ENCODE data around the gene ENTREP1. TPM values are rescaled to one million over a fixed set of nuclear protein-coding genes. Genes with fewer than 3 reads are reported as not detected.

ENTREP1 gene
- total and polyA plus RNA-seq, 2 experiments from 2014 or later: 5.7 to 10.0 TPM

- no peak for TF ChIP-seq ZNF331 (CRISPR knock-in tag; IDR thresholded peaks at IDR 0.05; ENCODE audit: low read depth)
- TF ChIP-seq, protein P1, sequence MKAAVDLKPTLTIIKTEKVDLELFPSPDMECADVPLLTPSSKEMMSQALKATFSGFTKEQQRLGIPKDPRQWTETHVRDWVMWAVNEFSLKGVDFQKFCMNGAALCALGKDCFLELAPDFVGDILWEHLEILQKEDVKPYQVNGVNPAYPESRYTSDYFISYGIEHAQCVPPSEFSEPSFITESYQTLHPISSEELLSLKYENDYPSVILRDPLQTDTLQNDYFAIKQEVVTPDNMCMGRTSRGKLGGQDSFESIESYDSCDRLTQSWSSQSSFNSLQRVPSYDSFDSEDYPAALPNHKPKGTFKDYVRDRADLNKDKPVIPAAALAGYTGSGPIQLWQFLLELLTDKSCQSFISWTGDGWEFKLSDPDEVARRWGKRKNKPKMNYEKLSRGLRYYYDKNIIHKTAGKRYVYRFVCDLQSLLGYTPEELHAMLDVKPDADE (IDR thresholded peaks at IDR 0.05): no peak
Observed at GRCh38 chr9:69317081-69317480, 7.9 kb upstream of the ENTREP1 start (continued).

- peaks cover 27% of the 10 kb centered on the region for H3K4me1 Mint-ChIP-seq
- no peak overlapping the region for H2AFZ ChIP-seq
- peaks cover 36% of the 10 kb centered on the region for H3K9me3 Mint-ChIP-seq
- H3K79me2 ChIP-seq (replicated peaks; ENCODE audit: insufficient read depth): no peaks in the 10 kb centered on the region
- peaks cover 6% of the 10 kb centered on the region; the same call in 1 of the 2 replicates for H3K27me3 ChIP-seq (ENCODE audit: insufficient read depth)
- 0 out of 2 replicates have a peak, but pooled peaks cover 16% of the 10 kb centered on the region for H3K36me3 ChIP-seq (ENCODE audit: insufficient read depth)
- H3K9me2 ChIP-seq (ENCODE audit: insufficient read depth): peaks cover 4% of the 10 kb centered on the region
- ATAC-seq (no peak), DNase-seq (ENCODE audit: low spot score) (no peak)
- no peak overlapping the region for H3K4me2 ChIP-seq
- H4K20me1 ChIP-seq (replicated peaks; ENCODE audit: insufficient read depth): no peaks in the 10 kb centered on the region
- no peak overlapping the region for H3K4me3 Mint-ChIP-seq
- peaks cover 4% of the 10 kb centered on the region; the same call in 1 of the 2 replicates for H3F3A ChIP-seq (replicated peaks; ENCODE audit: low read depth)
- H3K36me3 Mint-ChIP-seq (ENCODE audit: low read depth): peaks cover 17% of the 10 kb centered on the region
- H3K27ac ChIP-seq (ENCODE audit: low read depth): no peak overlapping the region
- H3K27ac Mint-ChIP-seq: no peak overlapping the region
- no peak overlapping the region for H3K4me3 ChIP-seq
- H3K27me3 Mint-ChIP-seq (ENCODE audit: insufficient read depth, low read depth, poor library complexity): peaks cover under 1% of the 10 kb centered on the region
- H3K4me1 ChIP-seq (ENCODE audit: insufficient read depth): peaks cover 27% of the 10 kb centered on the region
- TF ChIP-seq STAT1 (IDR thresholded peaks at IDR 0.05; ENCODE audit: unreplicated experiment): no peak
- TF ChIP-seq ZNF114 (CRISPR knock-in tag; IDR thresholded peaks at IDR 0.05): no peak
- TF ChIP-seq CREB1 (CRISPR knock-in tag; IDR thresholded peaks at IDR 0.05; ENCODE audit: low read depth): no peak
- TF ChIP-seq, protein P2, sequence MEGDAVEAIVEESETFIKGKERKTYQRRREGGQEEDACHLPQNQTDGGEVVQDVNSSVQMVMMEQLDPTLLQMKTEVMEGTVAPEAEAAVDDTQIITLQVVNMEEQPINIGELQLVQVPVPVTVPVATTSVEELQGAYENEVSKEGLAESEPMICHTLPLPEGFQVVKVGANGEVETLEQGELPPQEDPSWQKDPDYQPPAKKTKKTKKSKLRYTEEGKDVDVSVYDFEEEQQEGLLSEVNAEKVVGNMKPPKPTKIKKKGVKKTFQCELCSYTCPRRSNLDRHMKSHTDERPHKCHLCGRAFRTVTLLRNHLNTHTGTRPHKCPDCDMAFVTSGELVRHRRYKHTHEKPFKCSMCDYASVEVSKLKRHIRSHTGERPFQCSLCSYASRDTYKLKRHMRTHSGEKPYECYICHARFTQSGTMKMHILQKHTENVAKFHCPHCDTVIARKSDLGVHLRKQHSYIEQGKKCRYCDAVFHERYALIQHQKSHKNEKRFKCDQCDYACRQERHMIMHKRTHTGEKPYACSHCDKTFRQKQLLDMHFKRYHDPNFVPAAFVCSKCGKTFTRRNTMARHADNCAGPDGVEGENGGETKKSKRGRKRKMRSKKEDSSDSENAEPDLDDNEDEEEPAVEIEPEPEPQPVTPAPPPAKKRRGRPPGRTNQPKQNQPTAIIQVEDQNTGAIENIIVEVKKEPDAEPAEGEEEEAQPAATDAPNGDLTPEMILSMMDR (conservative IDR thresholded peaks at IDR 0.05; ENCODE audit: low read depth in 2 of 2): no peak
- no peak for TF ChIP-seq POLR2AphosphoS5 (IDR thresholded peaks at IDR 0.05; ENCODE audit: low read depth)
- TF ChIP-seq NANOG (IDR thresholded peaks at IDR 0.05; ENCODE audit: borderline replicate concordance): no peak
- no peak for TF ChIP-seq EZH2 (IDR thresholded peaks at IDR 0.05; ENCODE audit: low read depth, unreplicated experiment)
- TF ChIP-seq ZNF462 (CRISPR knock-in tag; IDR thresholded peaks at IDR 0.05): no peak
- TF ChIP-seq EZH2phosphoT487 (IDR thresholded peaks at IDR 0.05; ENCODE audit: unreplicated experiment): no peak
- TF ChIP-seq REST (IDR thresholded peaks at IDR 0.05; ENCODE audit: unreplicated experiment): no peak
- TF ChIP-seq, protein P1 (IDR thresholded peaks at IDR 0.05): no peak
Observed at GRCh38 chr9:69317894-69318293, 7.1 kb upstream of the ENTREP1 start.

Measured in GM23338 (cell line).